Colon (tissue), 2 donors: Measurements from ENCODE around the gene DYTN.
"Not testable (repeated sequence)": the region's sequence is repeated elsewhere in the genome, so short reads cannot be mapped to it uniquely, and the experiment has no call there.

Source experiments
- FAIRE-seq: peaks from 2 replicates; lab custom pipeline; 2012; peaks lifted over from hg19 to GRCh38; lab: Jason Lieb, UNC
- donor health status: control.
- donor health status: control.

DYTN gene

GRCh38 chr2:206718296-206718695 is at the start of gene DYTN:
DYTN (minus strand) TSS chr2:206718396; CDS start chr2:206718279, 117 bp downstream.
- FAIRE-seq: no peak

- no peak for FAIRE-seq
These were observed 48.1 kb upstream of the DYTN start for GRCh38 chr2:206766057-206766930.

- FAIRE-seq: no peak
These were observed 47.3 kb upstream of the DYTN start, which contains the start of the genes FASTKD2 and MDH1B for GRCh38 chr2:206765242-206766056. FASTKD2 (plus strand) TSS chr2:206765606; CDS start chr2:206766694, 1,088 bp downstream. MDH1B (minus strand) TSS chr2:206765328; CDS start chr2:206765271, 57 bp downstream.

- FAIRE-seq: no peak
These were observed 46.6 kb upstream of the DYTN start for GRCh38 chr2:206764673-206765241.

GRCh38 chr2:206756816-206757215 is 38.6 kb upstream of the DYTN start:
- no peak for FAIRE-seq

GRCh38 chr2:206740800-206741199 is 22.6 kb upstream of the DYTN start:
- FAIRE-seq: no peak

GRCh38 chr2:206739271-206739670 is 21.1 kb upstream of the DYTN start:
- no peak for FAIRE-seq

- no peak for FAIRE-seq
These were observed 18.7 kb upstream of the DYTN start for GRCh38 chr2:206736935-206737334.

GRCh38 chr2:206733341-206733740 is 15.1 kb upstream of the DYTN start:
- no peak for FAIRE-seq

GRCh38 chr2:206728277-206729199 is 10.3 kb upstream of the DYTN start:
- FAIRE-seq: no peak

- FAIRE-seq: no peak
These were observed 9.1 kb upstream of the DYTN start for GRCh38 chr2:206727287-206727686.

GRCh38 chr2:206723288-206723687 is 5.1 kb upstream of the DYTN start:
- FAIRE-seq: no peak

GRCh38 chr2:206721256-206721920 is 3.2 kb upstream of the DYTN start:
- FAIRE-seq: no peak

GRCh38 chr2:206716623-206717022 is 1.6 kb downstream of the DYTN start:
- no peak for FAIRE-seq

- not testable (repeated sequence) for FAIRE-seq
These were observed 3.0 kb downstream of the DYTN start for GRCh38 chr2:206715183-206715582.

- no peak for FAIRE-seq
These were observed 4.5 kb downstream of the DYTN start for GRCh38 chr2:206713746-206714145.

GRCh38 chr2:206708286-206708685 is 9.9 kb downstream of the DYTN start:
- FAIRE-seq: no peak

- no peak for FAIRE-seq
These were observed 11.0 kb downstream of the DYTN start for GRCh38 chr2:206707164-206707701.

- FAIRE-seq: no peak
These were observed 16.1 kb downstream of the DYTN start for GRCh38 chr2:206701952-206702605.

GRCh38 chr2:206700156-206700555 is 18.0 kb downstream of the DYTN start:
- no peak for FAIRE-seq
